ENCODE data around the gene PRDM16.

PRDM16 gene

GRCh38 chr1:3403388-3404231 is 334.6 kb downstream of the PRDM16 start (continued):
- TF ChIP-seq HOXC10 (CRISPR knock-in tag; IDR thresholded peaks at IDR 0.05) (no peak), ZNF324 (tag by site-specific recombination; IDR thresholded peaks at IDR 0.05) (peak; percentile 65; the same call in 1 of the 2 replicates), ZNF624 (tag by site-specific recombination; IDR thresholded peaks at IDR 0.05) (no peak), ZNF354C (tag by site-specific recombination; IDR thresholded peaks at IDR 0.05; ENCODE audit: borderline replicate concordance, low read depth) (no peak), ZNF548 (tag by site-specific recombination; IDR thresholded peaks at IDR 0.05) (no peak), ZNF571 (tag by site-specific recombination; IDR thresholded peaks at IDR 0.05) (no peak), ZSCAN23 (tag by site-specific recombination; IDR thresholded peaks at IDR 0.05) (peak; percentile 83), ZNF658 (tag by site-specific recombination; IDR thresholded peaks at IDR 0.05) (no peak), HIC1 (tag by site-specific recombination; IDR thresholded peaks at IDR 0.05) (0 out of 2 replicates have a peak, but pooled peaks have one; percentile 13), ZBTB21 (tag by site-specific recombination; IDR thresholded peaks at IDR 0.05) (no peak), ZNF391 (tag by site-specific recombination; IDR thresholded peaks at IDR 0.05; ENCODE audit: borderline replicate concordance, low read depth) (peak; percentile 94; the same call in 1 of the 2 replicates), OVOL3 (tag by site-specific recombination; IDR thresholded peaks at IDR 0.05) (peak; percentile 98), ZNF639 (tag by site-specific recombination; IDR thresholded peaks at IDR 0.05) (peak; percentile 93), ZNF155 (tag by site-specific recombination; IDR thresholded peaks at IDR 0.05) (no peak), ZNF837 (tag by site-specific recombination; IDR thresholded peaks at IDR 0.05) (no peak), ZNF350 (tag by site-specific recombination; IDR thresholded peaks at IDR 0.05) (no peak), ZNF266 (tag by site-specific recombination; IDR thresholded peaks at IDR 0.05; ENCODE audit: low read depth) (no peak), SCRT2 (tag by site-specific recombination; IDR thresholded peaks at IDR 0.05) (no peak; the same call in 1 of the 2 replicates), OSR2 (tag by site-specific recombination; IDR thresholded peaks at IDR 0.05) (peak; percentile 99), SCRT1 (tag by site-specific recombination; IDR thresholded peaks at IDR 0.05; ENCODE audit: borderline replicate concordance) (no peak), SETDB1 (IDR thresholded peaks at IDR 0.05; ENCODE audit: insufficient read length, low read length) (no peak), ZNF510 (tag by site-specific recombination; IDR thresholded peaks at IDR 0.05; ENCODE audit: insufficient replicate concordance) (no peak), ZFP37 (tag by site-specific recombination; IDR thresholded peaks at IDR 0.05) (no peak), ZNF223 (tag by site-specific recombination; IDR thresholded peaks at IDR 0.05) (no peak), GLI2 (tag by site-specific recombination; IDR thresholded peaks at IDR 0.05; ENCODE audit: borderline replicate concordance, low read depth) (no peak; the same call in 1 of the 2 replicates), ZNF174 (tag by site-specific recombination; IDR thresholded peaks at IDR 0.05) (no peak), KLF9 (tag by site-specific recombination; IDR thresholded peaks at IDR 0.05; ENCODE audit: low read depth) (peak; percentile 71), ZNF148 (tag by site-specific recombination; IDR thresholded peaks at IDR 0.05; ENCODE audit: borderline replicate concordance) (no peak), ZBTB17 (tag by site-specific recombination; IDR thresholded peaks at IDR 0.05) (peak; percentile 64), ZNF704 (tag by site-specific recombination; IDR thresholded peaks at IDR 0.05) (no peak), ZNF132 (tag by site-specific recombination; IDR thresholded peaks at IDR 0.05; ENCODE audit: borderline replicate concordance) (no peak), ZBTB44 (tag by site-specific recombination; IDR thresholded peaks at IDR 0.05) (peak; percentile 92)
